ENCODE results near the gene DLGAP4. TPM values are rescaled to one million over a fixed set of nuclear protein-coding genes. Genes with fewer than 3 reads are reported as not detected.

DLGAP4 gene
- total RNA-seq, 1 experiment from 2014 or later, result 40.3 TPM

DNA sequence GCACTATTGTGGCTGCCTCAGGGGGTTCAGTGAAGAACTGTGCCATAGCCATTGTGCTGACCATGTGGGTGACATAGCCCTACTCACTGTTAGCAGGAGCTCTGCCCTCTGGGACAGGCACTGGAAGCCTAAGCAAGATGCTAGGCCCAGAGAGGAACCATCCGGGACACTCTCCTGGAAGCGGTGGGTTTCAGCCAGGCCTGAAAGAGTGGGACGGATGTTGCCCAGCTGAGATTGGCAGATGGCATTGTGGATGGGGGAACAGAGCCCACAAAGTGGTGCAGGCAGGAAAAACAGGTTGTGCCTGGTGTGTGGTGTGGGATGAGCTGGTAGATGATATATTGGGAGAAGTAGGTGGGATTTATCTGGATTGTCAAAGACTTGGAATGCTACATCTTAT is 40.1 kb downstream of the DLGAP4 start:
- BruUV-seq (replicated peaks), result no TSS peak
- H3K9ac ChIP-seq (ENCODE audit: low read length), result no peak overlapping the region
- ATAC-seq (no peak), DNase-seq (ENCODE audit: low read depth, low spot score) (no peak)
- no peak overlapping the region for H2AFZ ChIP-seq (ENCODE audit: low read depth, low read length, poor library complexity, severe bottlenecking)
- ChIA-PET POLR2A (no interaction called here), RAD21 (ENCODE audit: low non-redundant PET in 1 of 2, low total read pairs in 2 of 2, uncharacterized antibody in 2 of 2, unreplicated experiment in 2 of 2) (no interaction called here), CTCF (no interaction called here)
- H3K36me3 ChIP-seq (ENCODE audit: control insufficient read depth in 1 of 2, insufficient read depth in 2 of 2, low read length in 2 of 2), result no peaks in the 10 kb centered on the region
- no peak overlapping the region for H3K4me2 ChIP-seq (ENCODE audit: low read length)
- H3K9me2 ChIP-seq (ENCODE audit: insufficient read depth), result no peaks in the 10 kb centered on the region
- intact Hi-C loops (cut with micrococcal nuclease), result no loop called here
- no peaks in the 10 kb centered on the region for H3K4me1 ChIP-seq (ENCODE audit: control insufficient read depth in 1 of 2, insufficient read depth in 2 of 2, low read length in 2 of 2)
- no peak overlapping the region for H3K27ac ChIP-seq (ENCODE audit: low read depth, low read length)
- H3K4me3 ChIP-seq (replicated peaks in 1 of 2; ENCODE audit: low read depth in 1 of 2, low read length in 2 of 2), result no peak overlapping the region
- H4K20me1 ChIP-seq (ENCODE audit: insufficient read depth), result no peaks in the 10 kb centered on the region
- H3K27me3 ChIP-seq (ENCODE audit: insufficient read depth, low read length), result no peaks in the 10 kb centered on the region
- H3K9me3 ChIP-seq (ENCODE audit: control insufficient read depth in 1 of 2, insufficient read depth in 1 of 2, low read depth in 1 of 2, low read length in 2 of 2), result no peaks in the 10 kb centered on the region
- TF ChIP-seq, protein P1, sequence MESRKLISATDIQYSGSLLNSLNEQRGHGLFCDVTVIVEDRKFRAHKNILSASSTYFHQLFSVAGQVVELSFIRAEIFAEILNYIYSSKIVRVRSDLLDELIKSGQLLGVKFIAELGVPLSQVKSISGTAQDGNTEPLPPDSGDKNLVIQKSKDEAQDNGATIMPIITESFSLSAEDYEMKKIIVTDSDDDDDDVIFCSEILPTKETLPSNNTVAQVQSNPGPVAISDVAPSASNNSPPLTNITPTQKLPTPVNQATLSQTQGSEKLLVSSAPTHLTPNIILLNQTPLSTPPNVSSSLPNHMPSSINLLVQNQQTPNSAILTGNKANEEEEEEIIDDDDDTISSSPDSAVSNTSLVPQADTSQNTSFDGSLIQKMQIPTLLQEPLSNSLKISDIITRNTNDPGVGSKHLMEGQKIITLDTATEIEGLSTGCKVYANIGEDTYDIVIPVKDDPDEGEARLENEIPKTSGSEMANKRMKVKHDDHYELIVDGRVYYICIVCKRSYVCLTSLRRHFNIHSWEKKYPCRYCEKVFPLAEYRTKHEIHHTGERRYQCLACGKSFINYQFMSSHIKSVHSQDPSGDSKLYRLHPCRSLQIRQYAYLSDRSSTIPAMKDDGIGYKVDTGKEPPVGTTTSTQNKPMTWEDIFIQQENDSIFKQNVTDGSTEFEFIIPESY (IDR thresholded peaks at IDR 0.05; ENCODE audit: extremely low read depth, insufficient replicate concordance, low read length), result no peak
- TF ChIP-seq, protein P2, sequence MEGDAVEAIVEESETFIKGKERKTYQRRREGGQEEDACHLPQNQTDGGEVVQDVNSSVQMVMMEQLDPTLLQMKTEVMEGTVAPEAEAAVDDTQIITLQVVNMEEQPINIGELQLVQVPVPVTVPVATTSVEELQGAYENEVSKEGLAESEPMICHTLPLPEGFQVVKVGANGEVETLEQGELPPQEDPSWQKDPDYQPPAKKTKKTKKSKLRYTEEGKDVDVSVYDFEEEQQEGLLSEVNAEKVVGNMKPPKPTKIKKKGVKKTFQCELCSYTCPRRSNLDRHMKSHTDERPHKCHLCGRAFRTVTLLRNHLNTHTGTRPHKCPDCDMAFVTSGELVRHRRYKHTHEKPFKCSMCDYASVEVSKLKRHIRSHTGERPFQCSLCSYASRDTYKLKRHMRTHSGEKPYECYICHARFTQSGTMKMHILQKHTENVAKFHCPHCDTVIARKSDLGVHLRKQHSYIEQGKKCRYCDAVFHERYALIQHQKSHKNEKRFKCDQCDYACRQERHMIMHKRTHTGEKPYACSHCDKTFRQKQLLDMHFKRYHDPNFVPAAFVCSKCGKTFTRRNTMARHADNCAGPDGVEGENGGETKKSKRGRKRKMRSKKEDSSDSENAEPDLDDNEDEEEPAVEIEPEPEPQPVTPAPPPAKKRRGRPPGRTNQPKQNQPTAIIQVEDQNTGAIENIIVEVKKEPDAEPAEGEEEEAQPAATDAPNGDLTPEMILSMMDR (IDR thresholded peaks at IDR 0.05 in 2 of 3, conservative IDR thresholded peaks at IDR 0.05 in 1 of 3; ENCODE audit: borderline replicate concordance in 1 of 3, insufficient read depth in 1 of 3, low read depth in 2 of 3, low read length in 2 of 3), result no peak
- no peaks in the 10 kb centered on the region for H3K79me2 ChIP-seq (ENCODE audit: insufficient read depth, low read length)

DNA sequence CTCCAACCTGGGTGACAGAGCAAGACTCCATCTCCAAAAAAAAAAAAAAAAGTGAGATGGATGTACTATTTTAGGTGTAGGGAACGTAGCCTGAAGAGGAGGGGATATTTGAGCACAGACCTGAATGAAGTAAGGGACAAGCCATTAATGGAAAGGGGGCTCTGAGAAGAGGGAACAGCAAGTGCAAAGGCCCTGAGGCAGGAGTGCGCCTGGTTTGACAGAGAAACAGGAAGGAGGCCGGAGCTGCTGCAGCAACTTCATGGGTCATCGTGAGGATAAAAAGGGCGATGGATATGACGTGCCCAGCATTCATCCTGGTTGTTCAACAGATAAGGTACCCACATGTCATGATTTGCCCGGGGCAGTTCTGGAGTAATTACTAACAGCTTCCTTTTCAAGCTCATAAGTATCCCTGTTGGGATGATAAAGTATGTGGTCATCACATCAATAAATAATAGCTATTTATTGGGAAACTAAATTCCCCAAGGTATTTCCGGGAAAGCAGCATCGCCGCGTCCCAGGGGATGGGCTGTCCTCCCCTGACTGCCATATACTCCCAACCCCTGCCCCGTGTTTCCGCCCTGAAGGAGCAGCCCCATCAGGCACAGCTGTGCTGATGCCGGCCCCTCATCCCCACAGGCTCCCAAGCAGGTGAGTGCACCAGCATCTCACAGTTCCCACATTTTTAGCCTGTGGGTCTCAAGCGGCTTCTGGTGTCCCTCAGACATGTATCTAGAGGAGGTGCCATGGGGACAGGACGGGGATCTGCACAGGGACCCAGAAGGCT is 43.4 kb downstream of the DLGAP4 start:
- H3K4me2 ChIP-seq (ENCODE audit: low read length), result no peak overlapping the region
- H3K9me2 ChIP-seq (ENCODE audit: insufficient read depth), result no peaks in the 10 kb centered on the region
- RAD21 ChIA-PET (ENCODE audit: low non-redundant PET in 1 of 2, low total read pairs in 2 of 2, uncharacterized antibody in 2 of 2, unreplicated experiment in 2 of 2), result no interaction called here
- no peak overlapping the region for H2AFZ ChIP-seq (ENCODE audit: low read depth, low read length, poor library complexity, severe bottlenecking)
- no peaks in the 10 kb centered on the region for H3K79me2 ChIP-seq (ENCODE audit: insufficient read depth, low read length)
- no peak for ATAC-seq
- no peak overlapping the region for H3K4me3 ChIP-seq (replicated peaks in 1 of 2; ENCODE audit: low read depth in 1 of 2, low read length in 2 of 2)
- H3K4me1 ChIP-seq (ENCODE audit: control insufficient read depth in 1 of 2, insufficient read depth in 2 of 2, low read length in 2 of 2), result peaks cover 2 to 6% of the 10 kb centered on the region in 2 experiments; a peak in 1 of 4 replicates
- intact Hi-C loops (cut with micrococcal nuclease), result no loop called here
- POLR2A ChIA-PET, result no interaction called here
- H4K20me1 ChIP-seq (ENCODE audit: insufficient read depth), result no peaks in the 10 kb centered on the region
- no peak overlapping the region for H3K9ac ChIP-seq (ENCODE audit: low read length)
- BruUV-seq (replicated peaks), result no TSS peak
- no peaks in the 10 kb centered on the region for H3K9me3 ChIP-seq (ENCODE audit: control insufficient read depth in 1 of 2, insufficient read depth in 1 of 2, low read depth in 1 of 2, low read length in 2 of 2)
- no peak overlapping the region for H3K27ac ChIP-seq (ENCODE audit: low read depth, low read length)
- H3K27me3 ChIP-seq (ENCODE audit: insufficient read depth, low read length), result no peaks in the 10 kb centered on the region
- DNase-seq (ENCODE audit: low read depth, low spot score), result no peak
- TF ChIP-seq SIN3A (IDR thresholded peaks at IDR 0.05; ENCODE audit: low read depth) (no peak), FOSL1 (IDR thresholded peaks at IDR 0.05; ENCODE audit: low read depth) (no peak), SRF (IDR thresholded peaks at IDR 0.05; ENCODE audit: low read depth) (no peak), ZNF274 (IDR thresholded peaks at IDR 0.05; ENCODE audit: low read depth, low read length) (no peak), EZH2 (IDR thresholded peaks at IDR 0.05) (no peak), EZH2phosphoT487 (IDR thresholded peaks at IDR 0.05; ENCODE audit: borderline replicate concordance) (no peak), EGR1 (IDR thresholded peaks at IDR 0.05; ENCODE audit: low read depth) (no peak)
- H3K36me3 ChIP-seq (ENCODE audit: control insufficient read depth in 1 of 2, insufficient read depth in 2 of 2, low read length in 2 of 2), result no peaks in the 10 kb centered on the region
- CTCF ChIA-PET, result no interaction called here
